NCI-H146 treated with DMSO at 0.1 percent for 48 hours (cell line): ENCODE results near the gene KCNF1.
A peak's percentile ranks its signal among the peaks of the same experiment; 100 is the strongest.

ENCODE experiments used
- DNase-seq: peaks from one replicate; lab custom pipeline; 2025; ENCODE audit not compliant: unreplicated experiment; lab: John Stamatoyannopoulos, UW

KCNF1 gene

GRCh38 chr2:10911291-10912075, at the start of gene KCNF1:
Gene KCNF1, plus strand, starts transcription at chr2:10911934. Its CDS starts 493 bp downstream, at chr2:10912427.
- DNase-seq, result peak; percentile 85

GRCh38 chr2:10862330-10862729, 49.4 kb upstream of the KCNF1 start:
- DNase-seq, result no peak

GRCh38 chr2:10863047-10863446, 48.7 kb upstream of the KCNF1 start:
- DNase-seq, result no peak

- DNase-seq, result no peak
These were observed 47.9 kb upstream of the KCNF1 start for GRCh38 chr2:10863837-10864236.

GRCh38 chr2:10864251-10864650, 47.5 kb upstream of the KCNF1 start:
- DNase-seq, result no peak

- no peak for DNase-seq
These were observed 46.7 kb upstream of the KCNF1 start for GRCh38 chr2:10864861-10865636.

- no peak for DNase-seq
These were observed 45.9 kb upstream of the KCNF1 start for GRCh38 chr2:10865841-10866240.

- DNase-seq, result no peak
These were observed 43.9 kb upstream of the KCNF1 start for GRCh38 chr2:10867692-10868420.

- no peak for DNase-seq
These were observed 43.0 kb upstream of the KCNF1 start for GRCh38 chr2:10868465-10869314.

GRCh38 chr2:10871978-10872377, 39.8 kb upstream of the KCNF1 start:
- DNase-seq, result no peak

GRCh38 chr2:10873171-10873570, 38.6 kb upstream of the KCNF1 start:
- no peak for DNase-seq

GRCh38 chr2:10873790-10874437, 37.8 kb upstream of the KCNF1 start:
- DNase-seq, result no peak

- no peak for DNase-seq
These were observed 36.6 kb upstream of the KCNF1 start for GRCh38 chr2:10875126-10875525.

GRCh38 chr2:10876394-10876793, 35.3 kb upstream of the KCNF1 start:
- DNase-seq, result no peak

GRCh38 chr2:10876963-10877362, 34.8 kb upstream of the KCNF1 start:
- DNase-seq, result no peak

GRCh38 chr2:10877651-10878111, 34.1 kb upstream of the KCNF1 start:
- DNase-seq, result no peak

GRCh38 chr2:10878268-10878915, 33.3 kb upstream of the KCNF1 start:
- no peak for DNase-seq

GRCh38 chr2:10879159-10879558, 32.6 kb upstream of the KCNF1 start:
- no peak for DNase-seq
